Activated CD8-positive, alpha-beta memory T cell treated with anti-CD3 and anti-CD28 coated beads, Interleukin-2, amount 50 U/mL, for 4 hours (primary cell): ENCODE results near the gene MAB21L4.
A peak's percentile ranks its signal among the peaks of the same experiment; 100 is the strongest.

Experiments used
- DNase-seq: peaks from one replicate; pipeline ENCODE4 v3.0.0-alpha.2; 2020

MAB21L4 gene

DNA sequence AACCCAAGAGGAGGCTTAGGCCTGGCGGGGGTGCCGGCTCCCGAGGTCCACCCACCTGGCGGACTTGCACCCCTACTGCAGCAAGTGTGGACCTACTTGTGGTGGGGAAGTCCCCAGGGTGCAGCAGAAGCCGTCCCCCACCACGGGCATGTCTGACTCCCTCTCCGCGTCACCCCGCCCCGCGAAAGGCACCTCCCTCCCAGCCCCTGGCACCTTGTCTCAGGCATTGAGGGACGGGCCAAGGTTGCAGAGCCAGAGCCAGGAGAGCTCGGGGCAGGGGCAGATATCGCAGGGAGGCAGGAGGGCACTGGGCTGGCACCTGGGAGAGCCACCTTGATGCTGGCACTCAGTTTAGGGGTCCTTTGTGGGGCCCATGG is 29.2 kb upstream of the MAB21L4 start:
- peak; percentile 12 for DNase-seq

DNA sequence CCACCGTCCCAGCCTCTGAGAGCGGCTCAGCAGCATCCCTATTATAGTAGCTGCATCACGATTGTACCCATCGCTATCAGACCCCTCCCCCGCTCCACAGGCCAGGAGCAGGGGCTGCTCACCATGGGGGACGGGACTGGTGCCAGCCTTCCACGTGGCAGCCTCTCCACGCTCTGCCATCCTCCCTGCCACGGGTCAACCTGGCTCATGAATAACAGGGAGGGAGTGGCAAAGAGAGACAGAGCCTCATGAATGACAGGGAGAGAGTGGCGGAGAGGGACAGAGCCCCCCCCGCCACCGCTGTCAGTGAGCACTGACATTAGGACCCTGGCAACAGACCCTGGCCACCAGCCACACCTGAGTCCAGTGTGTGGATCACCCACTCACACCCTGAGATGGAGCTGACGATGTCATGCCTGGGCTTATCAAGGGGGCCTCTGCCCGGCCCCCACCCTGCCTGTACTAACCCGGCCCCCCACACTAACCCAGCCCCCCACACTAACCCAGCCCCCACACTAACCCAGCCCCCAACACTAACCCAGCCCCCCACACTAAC is 27.1 kb upstream of the MAB21L4 start:
- DNase-seq, result no peak

- DNase-seq, result peak; percentile 14
These were observed 26.5 kb upstream of the MAB21L4 start for GRCh38 chr2:240922245-240922981.

DNA sequence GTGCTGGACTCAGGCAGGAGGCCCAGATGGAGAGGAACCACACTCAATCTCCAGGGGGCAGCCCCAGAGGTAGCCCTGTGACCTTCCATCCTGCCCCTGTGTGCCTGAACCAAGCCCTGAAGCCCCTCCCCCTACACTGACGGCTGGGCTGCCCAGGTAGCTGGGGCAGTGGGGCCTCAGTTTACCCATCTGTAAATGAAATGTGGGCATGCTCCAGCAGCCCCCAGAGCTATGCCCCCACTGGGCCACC is 26.0 kb upstream of the MAB21L4 start:
- DNase-seq, result no peak

- peak; percentile 9 for DNase-seq
These were observed 25.5 kb upstream of the MAB21L4 start for GRCh38 chr2:240921311-240921994.

- peak; percentile 6 for DNase-seq
These were observed 24.9 kb upstream of the MAB21L4 start for GRCh38 chr2:240920783-240921231.

GRCh38 chr2:240919786-240920782 is 24.1 kb upstream of the MAB21L4 start:
- peak; percentile 13 for DNase-seq

DNA sequence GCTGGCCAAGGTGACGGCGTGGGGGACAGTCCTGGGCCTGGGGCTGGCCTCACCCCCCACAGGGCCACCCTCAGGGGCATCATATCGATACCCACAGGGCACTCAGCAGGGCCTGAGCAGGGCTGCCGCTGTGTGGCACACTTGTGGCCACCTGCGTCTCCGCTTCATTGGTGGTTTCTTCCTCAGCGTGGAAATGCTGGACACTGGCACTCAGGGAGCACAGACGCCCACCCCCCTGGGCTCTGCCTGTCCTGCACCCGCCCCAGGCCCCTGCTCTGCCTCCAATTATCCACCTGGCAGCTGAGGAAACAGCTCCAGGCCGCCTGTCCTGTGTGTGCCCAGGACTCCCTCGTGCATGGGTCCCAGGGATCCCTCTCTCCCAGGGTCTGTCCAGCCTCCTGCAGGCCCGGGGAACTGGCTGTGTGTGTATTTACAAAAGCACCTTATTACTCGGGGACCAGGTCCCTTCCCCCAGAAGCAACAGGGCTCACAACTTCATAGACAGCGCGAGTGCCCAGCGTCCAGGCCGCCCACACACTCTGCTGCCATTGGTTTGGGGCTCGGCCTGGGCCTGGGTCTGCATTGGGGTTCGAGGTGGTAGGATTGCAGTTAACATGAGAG is 23.3 kb upstream of the MAB21L4 start:
- peak; percentile 12 for DNase-seq

- DNase-seq, result peak; percentile 10
These were observed 22.5 kb upstream of the MAB21L4 start for GRCh38 chr2:240918258-240919091.

GRCh38 chr2:240917684-240918257 is 21.8 kb upstream of the MAB21L4 start:
- DNase-seq, result peak; percentile 9

DNA sequence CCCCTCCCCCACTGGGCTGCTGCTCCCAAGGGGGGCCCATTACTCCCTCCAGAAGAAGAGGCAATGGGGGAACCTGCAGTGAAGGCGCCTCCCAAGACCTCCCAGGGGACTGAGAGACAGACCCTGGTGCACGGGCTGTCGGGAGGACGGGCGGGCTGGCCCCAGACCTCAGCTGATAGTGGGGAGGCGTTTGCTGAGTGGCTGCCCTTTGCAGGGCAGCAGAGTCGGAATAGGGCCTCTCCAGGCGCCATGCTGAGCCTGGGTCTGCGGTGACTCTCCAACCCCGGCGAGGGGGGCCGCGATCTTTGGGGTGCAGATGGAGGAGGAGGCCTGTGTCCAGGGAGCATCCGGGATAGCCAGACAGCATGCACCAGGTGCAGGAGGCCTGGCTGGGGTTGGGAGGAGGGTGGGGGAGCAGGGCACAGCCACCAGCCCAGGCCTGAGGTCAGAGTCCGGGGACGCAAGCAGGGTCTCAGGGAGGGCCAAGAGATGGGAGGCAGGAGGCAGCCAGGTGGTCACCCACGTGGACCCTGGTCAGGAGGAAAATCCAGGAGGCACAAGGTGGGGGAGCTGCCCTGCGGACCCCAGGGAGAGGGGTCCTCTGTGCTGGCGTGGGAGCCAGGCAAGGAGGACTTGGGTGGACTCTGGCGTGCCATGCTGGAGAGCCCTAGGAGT is 21.2 kb upstream of the MAB21L4 start:
- no peak for DNase-seq

DNA sequence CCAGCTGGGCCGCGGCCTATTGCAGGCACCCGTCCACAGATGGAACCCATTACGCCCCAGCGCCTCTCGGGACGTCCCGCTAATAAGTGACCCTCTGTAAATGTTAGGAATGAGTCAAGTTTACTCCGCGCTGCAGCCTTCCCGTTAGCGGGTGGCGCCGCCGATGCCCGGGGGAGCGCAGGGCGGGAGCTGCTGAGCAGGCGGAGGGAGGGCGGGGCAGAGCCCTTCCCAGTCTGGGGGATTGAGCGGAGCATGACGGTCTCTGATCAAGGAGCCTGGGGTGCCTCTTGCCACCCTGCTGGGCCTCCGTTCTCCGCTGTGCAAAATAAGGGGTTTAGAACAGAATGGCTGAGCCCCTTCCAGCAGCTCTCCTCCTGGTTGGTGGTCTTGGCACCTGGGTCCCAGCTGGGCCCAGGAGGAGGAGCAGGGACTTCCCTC is 20.6 kb upstream of the MAB21L4 start:
- DNase-seq, result no peak

GRCh38 chr2:240915526-240916341 is 19.8 kb upstream of the MAB21L4 start:
- DNase-seq, result no peak

DNA sequence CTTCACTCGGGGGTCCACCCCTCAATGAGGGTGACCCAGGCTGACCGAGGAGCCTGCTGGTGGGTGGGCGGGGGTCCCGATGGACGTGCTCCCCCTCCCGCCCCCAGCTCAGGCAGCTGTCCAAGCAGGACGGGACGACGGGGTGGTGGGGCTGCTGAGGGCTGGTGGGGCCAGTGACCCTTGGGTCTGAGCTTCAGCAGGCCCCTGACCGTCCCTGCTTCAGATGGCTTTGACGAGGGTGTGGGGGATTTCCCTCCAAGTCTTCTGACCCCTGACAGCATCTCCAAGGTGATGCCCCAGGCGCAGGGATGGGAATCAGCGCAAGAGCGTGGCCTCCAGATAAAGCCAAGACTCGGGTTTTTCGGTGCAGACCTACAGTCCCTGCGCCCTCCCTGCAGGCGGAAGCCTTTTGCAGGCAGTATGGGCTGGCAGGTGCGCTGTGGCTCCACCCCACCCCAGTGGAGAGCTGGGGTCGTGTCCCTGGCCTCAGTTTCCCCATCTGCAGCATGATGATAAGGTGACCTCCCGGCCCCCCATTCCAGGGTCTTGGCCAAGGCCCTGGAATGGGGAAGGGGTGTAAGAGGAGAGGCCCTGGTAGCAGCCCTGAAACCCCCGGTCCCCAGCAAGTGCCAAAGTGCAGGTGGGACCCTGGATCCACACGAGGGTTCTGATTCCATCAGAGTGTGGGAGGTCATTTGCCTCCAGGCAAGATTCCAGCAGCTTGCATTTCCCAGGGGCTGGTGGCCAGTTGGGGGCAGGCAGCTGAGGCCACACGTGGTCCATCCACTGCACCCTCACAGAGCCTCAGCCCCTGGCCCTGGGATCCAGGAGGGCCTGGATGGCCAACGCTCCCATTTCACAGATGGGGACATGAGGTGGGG is 18.9 kb upstream of the MAB21L4 start:
- DNase-seq, result no peak

- peak; percentile 75 for DNase-seq
These were observed 18.1 kb upstream of the MAB21L4 start for GRCh38 chr2:240913810-240914644.

DNA sequence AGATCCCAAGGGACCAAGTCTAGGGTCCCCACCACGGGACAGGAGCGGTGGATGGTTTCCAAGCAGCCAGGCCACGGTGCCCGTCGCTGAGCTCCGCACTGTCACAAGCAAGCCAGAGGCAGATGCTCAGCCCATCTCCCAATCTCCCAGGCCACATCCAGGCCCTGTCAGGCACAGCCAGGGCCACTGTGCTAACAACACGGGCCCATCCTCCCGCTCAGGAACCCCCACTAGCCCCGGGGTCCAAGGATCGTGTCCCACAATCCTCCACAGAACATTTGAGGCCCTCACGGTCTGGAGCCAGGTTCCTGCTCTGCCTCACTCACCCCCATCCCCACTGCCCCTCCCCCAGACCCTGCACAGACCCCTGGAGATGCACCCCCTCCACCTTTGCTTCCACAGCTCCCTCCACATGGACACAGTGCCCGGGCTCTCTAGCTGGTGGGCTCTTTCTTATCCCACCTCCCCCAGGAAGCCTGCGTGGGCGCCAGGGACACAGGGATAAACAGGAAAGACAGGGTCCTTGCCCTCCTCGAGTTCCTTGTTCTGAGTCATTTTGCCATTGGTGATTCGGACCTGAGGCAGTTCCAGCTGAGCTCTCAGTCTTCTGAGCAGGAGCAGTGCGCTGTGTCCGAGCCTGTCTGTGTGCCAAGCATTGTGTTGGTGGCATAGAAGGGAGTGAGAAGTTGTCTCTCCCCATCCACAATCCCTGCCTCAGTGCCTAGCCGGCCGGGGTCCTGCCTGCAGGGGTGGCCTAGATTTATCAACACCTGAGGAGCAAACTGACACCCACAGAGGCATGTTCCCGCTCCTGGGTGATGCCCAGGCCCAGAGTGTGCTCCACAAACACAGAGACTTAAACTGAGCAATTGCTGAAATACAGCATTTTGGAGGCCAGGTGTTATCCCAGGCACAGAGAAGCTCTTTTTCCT is 17.2 kb upstream of the MAB21L4 start:
- no peak for DNase-seq
